Activated CD4-positive, alpha-beta T cell treated with anti-CD3 and anti-CD28 coated beads for 36 hours (primary cell): ENCODE data around the gene HAGHL. TPM values are rescaled to one million over a fixed set of nuclear protein-coding genes. Genes with fewer than 3 reads are reported as not detected.
"Not testable (repeated sequence)": the region's sequence is repeated elsewhere in the genome, so short reads cannot be mapped to it uniquely, and the experiment has no call there.

Source experiments
- ATAC-seq: fragments of 200-7000 bp; cut with Tn5 transposase; one replicate; pipeline ENCODE4 v1.10.0; 2021; ENCODE audit warnings: mild to moderate bottlenecking, moderate library complexity
- CTCF ChIA-PET: fragments of 350-600 bp; sonication (Branson Sonifier 250); formaldehyde crosslinking; loops from one replicate; lab custom pipeline; 2021; ENCODE audit warnings: antibody characterized with exemption; lab: Charles Lee
- POLR2A ChIA-PET: fragments of 350-600 bp; sonication (Branson Sonifier 250); formaldehyde crosslinking; loops from one replicate; lab custom pipeline; 2021; ENCODE audit warnings: antibody characterized with exemption, inconsistent platforms; lab: Charles Lee
- DNase-seq: peaks from one replicate; pipeline ENCODE4 v3.0.0-alpha.2; 2020
- H3K27ac Mint-ChIP-seq: one replicate; pipeline ENCODE4 v1.8.0; 2021; ENCODE audit warnings: mixed read lengths
- H3K27me3 Mint-ChIP-seq: one replicate; pipeline ENCODE4 v1.8.0; 2021; ENCODE audit warnings: mixed read lengths
- H3K36me3 Mint-ChIP-seq: one replicate; pipeline ENCODE4 v1.8.0; 2021; ENCODE audit warnings: low read depth, mixed read lengths
- H3K4me1 Mint-ChIP-seq: one replicate; pipeline ENCODE4 v1.8.0; 2021; ENCODE audit warnings: mixed read lengths
- H3K4me3 Mint-ChIP-seq: one replicate; pipeline ENCODE4 v1.8.0; 2021; ENCODE audit warnings: mild to moderate bottlenecking, moderate library complexity, mixed read lengths
- H3K9me3 Mint-ChIP-seq: one replicate; pipeline ENCODE4 v1.8.0; 2021; ENCODE audit warnings: low read depth, mixed read lengths
- intact Hi-C, 2 experiments: fragments of 100-400 bp; cut with DNase I in 1 of 2; cut with micrococcal nuclease in 1 of 2; formaldehyde crosslinking; loops; one replicate each; pipeline versions ENCODE4 v1.14.2 to v1.15.1; 2022 to 2024; cut with DNase I, micrococcal nuclease
- total RNA-seq, 2 experiments: library from RNA; stranded (reverse); gene quantifications; one replicate each; pipeline ENCODE4 v1.2.3, GENCODE V29; 2021

The HAGHL gene
- total RNA-seq, 2 experiments from 2014 or later: 10.0 to 11.7 TPM

- Mint-ChIP-seq H3K4me1 (no peaks in the 10 kb centered on the region), H3K36me3 (no peaks in the 10 kb centered on the region), H3K27me3 (no peaks in the 10 kb centered on the region), H3K27ac (no peak overlapping the region), H3K9me3 (no peaks in the 10 kb centered on the region), H3K4me3 (no peak overlapping the region)
- no peak for DNase-seq
- intact Hi-C loops: no loop called here
- ChIA-PET POLR2A (no interaction called here), CTCF (interaction anchor here (0.7 kb wide), 1 partner anchor 130 kb away, joined by 3 read pairs; no protein-coding TSS in a partner anchor)
- no peak for ATAC-seq
Observed at GRCh38 chr16:747978-748746, 21.3 kb downstream of the HAGHL start.

GRCh38 chr16:749010-749409, 22.1 kb downstream of the HAGHL start:
- Mint-ChIP-seq H3K27me3 (no peaks in the 10 kb centered on the region), H3K36me3 (no peaks in the 10 kb centered on the region), H3K9me3 (no peaks in the 10 kb centered on the region), H3K4me1 (no peaks in the 10 kb centered on the region), H3K4me3 (no peak overlapping the region), H3K27ac (no peak overlapping the region)
- DNase-seq: no peak
- ATAC-seq: no peak
- POLR2A ChIA-PET: interaction anchor here (0.6 kb wide), 1 partner anchor 320 kb away, joined by 5 read pairs; no protein-coding TSS in a partner anchor
- CTCF ChIA-PET: interaction anchor here (0.6 kb wide), 1 partner anchor 24 kb away, joined by 3 read pairs; no protein-coding TSS in a partner anchor
- intact Hi-C loops: no loop called here

- ChIA-PET CTCF (interaction anchor here (0.5 kb wide), 1 partner anchor 61 kb away, joined by 3 read pairs; the partner anchor contains the start of gene WDR24), POLR2A (no interaction called here)
- Mint-ChIP-seq H3K36me3 (no peaks in the 10 kb centered on the region), H3K9me3 (no peaks in the 10 kb centered on the region), H3K4me1 (no peaks in the 10 kb centered on the region), H3K27me3 (peaks cover 2% of the 10 kb centered on the region), H3K27ac (no peak overlapping the region), H3K4me3 (no peak overlapping the region)
- ATAC-seq: no peak
- intact Hi-C loops: no loop called here
- DNase-seq: no peak
Observed at GRCh38 chr16:750485-750884, 23.6 kb downstream of the HAGHL start.

GRCh38 chr16:751152-752006, 24.5 kb downstream of the HAGHL start:
- H3K4me3 Mint-ChIP-seq: no peak overlapping the region
- ChIA-PET CTCF (interaction anchor here (0.5 kb wide), 1 partner anchor 62 kb away, joined by 3 read pairs; the partner anchor contains the start of gene WDR24), POLR2A (interaction anchor here (0.7 kb wide), 1 partner anchor 13 kb away, joined by 4 read pairs; no protein-coding TSS in a partner anchor)
- H3K27me3 Mint-ChIP-seq: peaks cover 3% of the 10 kb centered on the region
- peaks cover 2% of the 10 kb centered on the region for H3K9me3 Mint-ChIP-seq
- H3K4me1 Mint-ChIP-seq: no peaks in the 10 kb centered on the region
- intact Hi-C loops: no loop called here
- no peak overlapping the region for H3K27ac Mint-ChIP-seq
- DNase-seq (no peak), ATAC-seq (no peak)
- no peaks in the 10 kb centered on the region for H3K36me3 Mint-ChIP-seq

GRCh38 chr16:752007-752312, 25.1 kb downstream of the HAGHL start:
- Mint-ChIP-seq H3K9me3 (peaks cover 4% of the 10 kb centered on the region), H3K4me3 (no peak overlapping the region), H3K4me1 (no peaks in the 10 kb centered on the region), H3K27me3 (peaks cover 5% of the 10 kb centered on the region), H3K36me3 (no peaks in the 10 kb centered on the region), H3K27ac (no peak overlapping the region)
- ChIA-PET POLR2A (no interaction called here), CTCF (interaction anchor here (0.6 kb wide), 1 partner anchor 10 kb away, joined by 3 read pairs; no protein-coding TSS in a partner anchor)
- intact Hi-C loops: no loop called here
- DNase-seq (no peak), ATAC-seq (no peak)

GRCh38 chr16:754121-754607, 27.3 kb downstream of the HAGHL start:
- H3K9me3 Mint-ChIP-seq, ATAC-seq, H3K4me1 Mint-ChIP-seq, H3K27me3 Mint-ChIP-seq, H3K4me3 Mint-ChIP-seq, H3K36me3 Mint-ChIP-seq, POLR2A ChIA-PET, CTCF ChIA-PET, intact Hi-C loops, DNase-seq, H3K27ac Mint-ChIP-seq: not testable (repeated sequence)

GRCh38 chr16:754656-755055, 27.8 kb downstream of the HAGHL start:
- H3K36me3 Mint-ChIP-seq: no peaks in the 10 kb centered on the region
- intact Hi-C loops: no loop called here
- no peak overlapping the region for H3K4me3 Mint-ChIP-seq
- no peaks in the 10 kb centered on the region for H3K4me1 Mint-ChIP-seq
- H3K27me3 Mint-ChIP-seq: peaks cover 9% of the 10 kb centered on the region
- peaks cover 4% of the 10 kb centered on the region for H3K9me3 Mint-ChIP-seq
- DNase-seq (no peak), ATAC-seq (no peak)
- CTCF ChIA-PET: no interaction called here
- H3K27ac Mint-ChIP-seq: no peak overlapping the region
- POLR2A ChIA-PET: no interaction called here

- H3K27me3 Mint-ChIP-seq: peaks cover 9% of the 10 kb centered on the region
- ChIA-PET CTCF (interaction anchor here (0.8 to 1.6 kb wide), 2 partner anchors 16 to 44 kb away, joined by 3 read pairs; partner anchors contain the start of gene CIAO3), POLR2A (no interaction called here)
- DNase-seq: no peak
- intact Hi-C loops: no loop called here
- peaks cover 4% of the 10 kb centered on the region for H3K9me3 Mint-ChIP-seq
- H3K4me3 Mint-ChIP-seq: no peak overlapping the region
- peak; percentile 77 for ATAC-seq
- no peaks in the 10 kb centered on the region for H3K36me3 Mint-ChIP-seq
- H3K27ac Mint-ChIP-seq: no peak overlapping the region
- no peaks in the 10 kb centered on the region for H3K4me1 Mint-ChIP-seq
Observed at GRCh38 chr16:756428-756827, 29.5 kb downstream of the HAGHL start.

GRCh38 chr16:759110-759910, 32.4 kb downstream of the HAGHL start:
- intact Hi-C loops: no loop called here
- Mint-ChIP-seq H3K27ac (no peak overlapping the region), H3K9me3 (peaks cover 4% of the 10 kb centered on the region)

GRCh38 chr16:760065-760464, 33.2 kb downstream of the HAGHL start:
- ATAC-seq: no peak
- ChIA-PET CTCF (interaction anchor here (0.9 kb wide), 1 partner anchor 48 kb away, joined by 4 read pairs; no protein-coding TSS in a partner anchor), POLR2A (no interaction called here)
- Mint-ChIP-seq H3K4me3 (no peak overlapping the region), H3K27ac (no peak overlapping the region), H3K4me1 (no peaks in the 10 kb centered on the region), H3K9me3 (peaks cover 4% of the 10 kb centered on the region), H3K36me3 (no peaks in the 10 kb centered on the region), H3K27me3 (peaks cover 7% of the 10 kb centered on the region)
- DNase-seq: no peak
- intact Hi-C loops: no loop called here

More at GRCh38 chr16:759110-759910, 32.4 kb downstream of the HAGHL start:
- Mint-ChIP-seq H3K4me1 (no peaks in the 10 kb centered on the region), H3K36me3 (no peaks in the 10 kb centered on the region), H3K4me3 (no peak overlapping the region), H3K27me3 (peaks cover 9% of the 10 kb centered on the region)
- ChIA-PET CTCF (interaction anchor here (0.9 kb wide), 1 partner anchor 47 kb away, joined by 4 read pairs; no protein-coding TSS in a partner anchor), POLR2A (no interaction called here)
- DNase-seq (no peak), ATAC-seq (no peak)
